Ascending aorta (tissue), 2 donors: ENCODE results near the gene PACSIN3. TPM values are rescaled to one million over a fixed set of nuclear protein-coding genes. Genes with fewer than 3 reads are reported as not detected.
A peak's percentile ranks its signal among the peaks of the same experiment; 100 is the strongest.

ENCODE experiments used
- DNase-seq, 2 donors: peaks; one replicate each; pipeline ENCODE4 v3.0.0-alpha.2; 2019; ENCODE audit warnings: low spot score in 2 of 2
- H3K27ac ChIP-seq, 2 donors: fragments of 200-600 bp; sonication (generic); one replicate each; pipeline ENCODE4 v1.5.1; 2016 to 2017; ENCODE audit warnings: mild to moderate bottlenecking in 1 of 2
- H3K27me3 ChIP-seq: fragments of 200-600 bp; sonication (generic); one replicate; pipeline ENCODE4 v1.5.1; 2017
- H3K36me3 ChIP-seq, 2 donors: fragments of 200-600 bp; sonication (generic); one replicate each; pipeline ENCODE4 v1.5.1; 2016
- H3K4me1 ChIP-seq, 2 donors: fragments of 200-600 bp; sonication (generic); one replicate each; pipeline ENCODE4 v1.5.1; 2016 to 2017; ENCODE audit warnings: mild to moderate bottlenecking in 1 of 2
- H3K4me3 ChIP-seq, 2 donors: fragments of 200-600 bp; sonication (generic); one replicate each; pipeline ENCODE4 v1.5.1; 2016 to 2017; ENCODE audit warnings: mild to moderate bottlenecking in 1 of 2
- H3K9me3 ChIP-seq, 2 donors: fragments of 200-600 bp; sonication (generic); one replicate each; pipeline ENCODE4 v1.5.1; 2016
- intact Hi-C: fragments of 100-400 bp; cut with DNase I; formaldehyde crosslinking; loops from one replicate; pipeline ENCODE4 v1.15.1; 2023
- total RNA-seq: library from RNA; depleted of rRNA; stranded (reverse); fragments of >200 nt; gene quantifications from one replicate; pipeline ENCODE4 v1.1.0, GENCODE V29; 2016
- TF ChIP-seq, protein P1 (sequence below), 3 experiments: fragments of 200-600 bp in 2 of 3; fragments of 450-650 bp in 1 of 3; sonication (generic) in 2 of 3; IDR thresholded peaks; one replicate each; pipeline ENCODE4 v1.5.1; 2016 to 2019; ENCODE audit warnings: antibody characterized with exemption in 3 of 3, mild to moderate bottlenecking in 1 of 3, moderate library complexity in 1 of 3

Gene PACSIN3
- total RNA-seq, 1 donor from 2014 or later = 32.7 TPM

DNA sequence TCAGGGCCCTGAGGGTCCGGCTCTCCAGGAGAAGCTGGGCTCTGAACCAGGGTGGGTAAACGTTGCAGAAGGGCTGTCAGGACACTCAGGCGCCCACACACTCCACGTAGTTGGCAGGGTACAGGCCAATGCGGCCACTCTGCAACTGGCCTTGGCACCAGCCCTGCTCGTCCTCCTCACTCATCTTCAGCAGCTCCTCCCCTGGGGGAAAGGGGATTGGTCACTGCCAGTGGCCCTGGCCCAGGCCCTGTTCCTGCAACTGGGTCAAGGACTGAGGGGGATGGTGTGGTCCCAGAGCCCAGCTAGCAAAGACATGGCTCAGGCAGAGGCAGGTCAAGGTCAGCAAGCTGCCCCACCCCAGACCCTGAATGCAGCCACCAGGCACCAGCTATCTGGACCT lies 8.4 kb downstream of the PACSIN3 start:
- H3K27me3 ChIP-seq = no peaks in the 10 kb centered on the region
- H3K9me3 ChIP-seq = no peaks in the 10 kb centered on the region
- peaks cover 15 to 33% of the 10 kb centered on the region in 2 donors for H3K4me1 ChIP-seq
- peak overlapping the region; percentile 98 to 99 for H3K4me3 ChIP-seq
- H3K36me3 ChIP-seq = peaks cover 22 to 42% of the 10 kb centered on the region in 2 donors
- DNase-seq = no peak
- TF ChIP-seq, protein P1, sequence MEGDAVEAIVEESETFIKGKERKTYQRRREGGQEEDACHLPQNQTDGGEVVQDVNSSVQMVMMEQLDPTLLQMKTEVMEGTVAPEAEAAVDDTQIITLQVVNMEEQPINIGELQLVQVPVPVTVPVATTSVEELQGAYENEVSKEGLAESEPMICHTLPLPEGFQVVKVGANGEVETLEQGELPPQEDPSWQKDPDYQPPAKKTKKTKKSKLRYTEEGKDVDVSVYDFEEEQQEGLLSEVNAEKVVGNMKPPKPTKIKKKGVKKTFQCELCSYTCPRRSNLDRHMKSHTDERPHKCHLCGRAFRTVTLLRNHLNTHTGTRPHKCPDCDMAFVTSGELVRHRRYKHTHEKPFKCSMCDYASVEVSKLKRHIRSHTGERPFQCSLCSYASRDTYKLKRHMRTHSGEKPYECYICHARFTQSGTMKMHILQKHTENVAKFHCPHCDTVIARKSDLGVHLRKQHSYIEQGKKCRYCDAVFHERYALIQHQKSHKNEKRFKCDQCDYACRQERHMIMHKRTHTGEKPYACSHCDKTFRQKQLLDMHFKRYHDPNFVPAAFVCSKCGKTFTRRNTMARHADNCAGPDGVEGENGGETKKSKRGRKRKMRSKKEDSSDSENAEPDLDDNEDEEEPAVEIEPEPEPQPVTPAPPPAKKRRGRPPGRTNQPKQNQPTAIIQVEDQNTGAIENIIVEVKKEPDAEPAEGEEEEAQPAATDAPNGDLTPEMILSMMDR (IDR thresholded peaks at IDR 0.05) = no peak
- peak overlapping the region; percentile 98 to 99 for H3K27ac ChIP-seq
- intact Hi-C loops = loop anchor here (1.0 to 5.0 kb wide), 6 partner anchors 7 to 249 kb away; partner anchors contain the start of genes PSMC3 and SLC39A13

DNA sequence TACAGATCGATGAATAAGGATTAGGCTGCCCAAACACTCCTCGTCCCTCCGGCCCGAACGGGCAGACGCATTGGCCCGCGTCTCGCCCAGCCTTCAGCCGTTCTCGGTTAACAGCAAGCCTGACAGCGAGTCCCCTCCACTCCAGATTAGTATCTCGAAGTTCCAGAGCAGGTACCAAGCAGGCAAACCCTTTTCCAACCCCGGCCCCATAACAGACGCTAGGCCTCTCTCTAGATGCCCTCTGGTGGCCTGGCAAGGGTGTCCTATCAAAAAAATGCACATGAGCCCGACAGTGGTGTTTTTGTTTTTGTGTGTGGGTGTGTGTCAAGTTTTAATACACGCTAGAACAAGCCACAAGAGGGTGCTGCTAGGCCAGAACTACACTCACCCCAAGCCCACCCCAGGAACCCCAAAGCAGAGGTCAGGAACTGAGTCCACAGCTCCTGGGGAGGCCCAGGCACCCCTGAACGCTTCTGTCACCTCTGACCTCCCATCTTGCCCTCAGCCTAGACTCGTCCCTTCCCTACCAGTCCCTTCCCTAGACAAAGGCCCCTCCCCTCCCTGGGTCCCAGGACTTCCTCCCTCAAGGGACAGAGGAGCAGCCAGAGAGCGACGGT lies 8.9 kb downstream of the PACSIN3 start:
- peak overlapping the region; percentile 98 to 99 for H3K27ac ChIP-seq
- intact Hi-C loops = loop anchor here (1.0 to 5.0 kb wide), 6 partner anchors 8 to 250 kb away; partner anchors contain the start of genes PSMC3 and SLC39A13
- H3K4me3 ChIP-seq = peak overlapping the region; percentile 98 to 99
- H3K9me3 ChIP-seq = no peaks in the 10 kb centered on the region
- peaks cover 27 to 47% of the 10 kb centered on the region in 2 donors for H3K36me3 ChIP-seq
- H3K4me1 ChIP-seq = peaks cover 15 to 33% of the 10 kb centered on the region in 2 donors
- H3K27me3 ChIP-seq = no peaks in the 10 kb centered on the region
- TF ChIP-seq, protein P1 (IDR thresholded peaks at IDR 0.05) = peak; percentile 57 to 80 (median 73)
- peak in 1 of 2 donors; percentile 86 for DNase-seq

DNA sequence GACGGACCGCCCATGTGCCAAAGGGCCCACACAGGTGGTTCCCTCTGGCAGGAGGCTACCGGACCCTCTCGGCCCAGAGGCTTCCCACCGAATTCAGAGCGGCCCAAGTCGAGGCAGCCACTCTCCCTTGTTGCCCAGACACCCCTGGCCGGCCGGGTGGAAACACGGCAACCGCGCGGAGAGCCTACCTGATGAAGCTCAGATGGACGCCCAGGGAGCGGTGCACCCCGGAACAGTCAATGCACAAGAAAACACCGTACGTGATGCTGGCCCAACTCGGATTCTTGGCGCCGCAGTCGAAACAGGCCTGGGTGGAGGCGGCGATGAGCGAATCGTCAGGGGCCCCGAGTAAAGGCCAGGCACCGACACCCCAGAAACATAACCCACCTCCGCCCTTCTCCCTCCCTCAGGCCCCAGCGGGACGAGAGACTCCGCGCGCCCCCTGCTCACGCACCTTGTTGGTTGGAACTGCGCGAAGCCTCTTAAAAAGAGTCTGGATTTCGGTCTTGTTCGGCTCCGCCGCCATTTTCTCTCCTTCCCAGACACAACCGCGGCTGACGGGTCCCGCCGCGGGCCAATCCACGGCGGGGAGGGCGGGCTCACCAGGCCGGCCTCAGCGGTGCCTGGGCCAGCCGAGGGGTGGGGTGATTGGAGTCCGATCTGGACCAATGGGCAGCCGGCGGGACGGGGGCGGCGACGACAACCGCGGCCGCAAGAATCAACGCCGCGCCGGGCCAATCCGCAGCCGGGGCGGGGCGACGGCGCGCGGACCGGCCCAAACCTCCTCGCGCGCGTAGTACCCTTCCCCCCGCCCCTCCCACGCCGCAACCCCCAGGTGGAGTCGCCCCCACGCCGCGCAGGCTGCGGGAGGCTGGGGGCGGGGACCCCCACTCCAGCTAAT lies 9.7 kb downstream of the PACSIN3 start, which contains the start of gene ARFGAP2:
Gene ARFGAP2 (minus strand): TSS at position 552 of the 901 bp plus-strand sequence. CDS start 26 bp downstream, at position 526.
- TF ChIP-seq, protein P1 (IDR thresholded peaks at IDR 0.05) = no peak
- Histone ChIP-seq H3K4me3 (peak within 1 kb of the TSS; percentile 98 to 99), H3K9me3 (no peaks in the 10 kb centered on the region), H3K27me3 (no peaks in the 10 kb centered on the region), H3K4me1 (peaks cover 15 to 33% of the 10 kb centered on the region in 2 donors), H3K27ac (peak within 1 kb of the TSS; percentile 98 to 99), H3K36me3 (peaks cover 35 to 55% of the 10 kb centered on the region in 2 donors)
- peak; percentile 89 to 98 for DNase-seq
- intact Hi-C loops = loop anchor here (1.0 to 5.0 kb wide), 6 partner anchors 9 to 251 kb away; partner anchors contain the start of genes PSMC3 and SLC39A13

DNA sequence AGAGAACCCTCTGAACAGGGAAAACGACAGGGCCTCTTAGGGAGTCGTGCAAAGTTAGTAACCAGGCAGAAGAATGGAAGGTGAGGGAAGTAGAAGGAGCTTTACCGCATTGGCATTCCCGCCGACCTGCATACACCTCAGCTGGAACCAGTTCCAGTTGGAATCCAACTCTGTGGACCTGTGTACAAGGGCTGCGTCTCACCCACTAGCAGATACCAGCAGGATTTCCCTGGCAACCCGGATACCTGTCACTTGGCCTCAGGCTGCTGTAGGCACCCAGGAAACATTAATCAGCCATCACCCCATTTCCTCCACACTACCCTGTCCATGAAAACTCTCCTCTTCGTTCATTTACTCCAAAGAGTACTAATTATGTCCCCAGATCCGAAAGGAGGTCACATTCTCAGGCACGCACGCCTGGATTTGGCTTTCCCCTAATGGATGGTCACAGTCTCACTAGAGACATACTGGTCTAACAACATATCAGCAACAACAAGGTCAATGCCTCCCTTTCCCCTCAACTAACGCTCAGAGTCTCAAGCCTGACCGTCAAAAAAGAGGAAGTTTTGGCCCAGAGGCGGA lies 10.4 kb downstream of the PACSIN3 start:
- no peaks in the 10 kb centered on the region for H3K9me3 ChIP-seq
- H3K27me3 ChIP-seq = no peaks in the 10 kb centered on the region
- H3K36me3 ChIP-seq = peaks cover 41 to 59% of the 10 kb centered on the region in 2 donors
- peak overlapping the region; percentile 98 to 99 for H3K27ac ChIP-seq
- H3K4me1 ChIP-seq = peaks cover 15 to 33% of the 10 kb centered on the region in 2 donors
- peak overlapping the region; percentile 98 to 99 for H3K4me3 ChIP-seq
- TF ChIP-seq, protein P1 (IDR thresholded peaks at IDR 0.05) = no peak
- intact Hi-C loops = loop anchor here (2.0 to 5.0 kb wide), 3 partner anchors 179 to 251 kb away; partner anchors contain the start of genes PSMC3 and SLC39A13
- DNase-seq = no peak

DNA sequence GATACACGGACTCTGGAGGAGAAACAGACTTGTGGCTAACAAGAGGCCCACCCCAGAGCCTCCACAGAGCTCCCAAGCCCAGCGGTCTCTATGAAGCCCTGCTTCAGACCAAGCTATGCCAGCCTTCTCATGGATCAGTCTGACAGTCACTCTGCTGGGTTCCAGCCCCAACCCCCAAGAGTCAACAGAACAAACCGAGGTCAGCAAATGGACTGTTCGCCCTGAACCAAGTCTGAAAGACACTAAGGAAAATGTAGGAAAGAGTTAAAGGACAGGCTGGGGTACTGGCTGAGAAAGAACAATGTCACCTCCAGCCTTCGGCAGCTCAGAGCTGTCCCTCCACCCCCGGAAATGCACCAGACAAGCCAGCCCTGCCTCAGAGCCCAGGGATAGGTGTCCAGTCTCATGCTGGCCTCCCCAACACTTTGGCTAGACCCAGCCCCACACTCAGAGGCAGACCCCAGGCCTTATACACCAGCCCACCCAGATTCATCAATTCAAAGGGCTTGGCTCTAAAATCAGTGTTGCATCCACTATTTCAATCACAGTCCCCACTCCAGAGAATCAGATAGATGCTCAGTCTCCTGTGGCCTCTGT lies 13.4 kb downstream of the PACSIN3 start:
- Histone ChIP-seq H3K36me3 (peaks cover 57 to 70% of the 10 kb centered on the region in 2 donors), H3K4me3 (no peak overlapping the region), H3K27me3 (no peaks in the 10 kb centered on the region), H3K27ac (no peak overlapping the region), H3K9me3 (no peaks in the 10 kb centered on the region), H3K4me1 (peaks cover 12 to 26% of the 10 kb centered on the region in 2 donors)
- intact Hi-C loops = no loop called here
- no peak for DNase-seq
- TF ChIP-seq, protein P1 (IDR thresholded peaks at IDR 0.05) = no peak
